Midbrain (tissue), 1 donor: Measurements from ENCODE around the gene CPB1.

ENCODE experiments used
- DNase-seq: peaks from one replicate; lab custom pipeline; 2025; lab: John Stamatoyannopoulos, UW

CPB1 gene

GRCh38 chr3:148882288-148882687 is 54.7 kb downstream of the CPB1 start:
- no peak for DNase-seq

- DNase-seq = no peak
Measured at GRCh38 chr3:148883163-148883562, 55.6 kb downstream of the CPB1 start.

- no peak for DNase-seq
Measured at GRCh38 chr3:148884261-148884660, 56.6 kb downstream of the CPB1 start.

GRCh38 chr3:148889828-148890227 is 62.2 kb downstream of the CPB1 start:
- DNase-seq = no peak

- DNase-seq = no peak
Measured at GRCh38 chr3:148896062-148896461, 68.5 kb downstream of the CPB1 start.

- no peak for DNase-seq
Measured at GRCh38 chr3:148901987-148902791, 74.6 kb downstream of the CPB1 start.

- DNase-seq = no peak
Measured at GRCh38 chr3:148903022-148903442, 75.4 kb downstream of the CPB1 start.

- DNase-seq = no peak
Measured at GRCh38 chr3:148903941-148904340, 76.3 kb downstream of the CPB1 start.

- no peak for DNase-seq
Measured at GRCh38 chr3:148906667-148907066, 79.1 kb downstream of the CPB1 start.
